Esophagus muscularis mucosa (tissue), 4 donors: Measurements from ENCODE around the gene PCSK6. TPM values are rescaled to one million over a fixed set of nuclear protein-coding genes. Genes with fewer than 3 reads are reported as not detected.
A peak's percentile ranks its signal among the peaks of the same experiment; 100 is the strongest.

ENCODE experiments used
- DNase-seq: peaks from one replicate; pipeline ENCODE4 v3.0.0-alpha.2; 2017; ENCODE audit errors: extremely low spot score
- H3K27ac ChIP-seq, 4 donors: fragments of 200-600 bp; sonication (generic); replicated peaks in 1 of 4; 1 replicate in 3 of 4; 2 replicates in 1 of 4; pipeline ENCODE4 v1.5.1; 2016 to 2019; ENCODE audit warnings: mild to moderate bottlenecking in 1 of 4
- H3K27me3 ChIP-seq, 4 donors: fragments of 200-600 bp; sonication (generic); one replicate each; pipeline versions ENCODE4 v1.5.1 to v1.6.0; 2016 to 2019
- H3K36me3 ChIP-seq, 4 donors: fragments of 200-600 bp; sonication (generic); one replicate each; pipeline ENCODE4 v1.5.1; 2016 to 2019
- H3K4me1 ChIP-seq, 4 donors: fragments of 200-600 bp; sonication (generic); one replicate each; pipeline ENCODE4 v1.5.1; 2016 to 2019
- H3K4me3 ChIP-seq, 4 donors: fragments of 200-600 bp; sonication (generic); 1 replicate in 2 of 4; 2 replicates in 2 of 4; pipeline ENCODE4 v1.5.1; 2016 to 2019; ENCODE audit warnings: mild to moderate bottlenecking in 4 of 4, moderate library complexity in 1 of 4
- H3K9me3 ChIP-seq, 4 donors: fragments of 200-600 bp; sonication (generic); 1 replicate in 3 of 4; 2 replicates in 1 of 4; pipeline ENCODE4 v1.5.1; 2016 to 2019
- EP300 ChIP-seq: sonication (generic); formaldehyde crosslinking; IDR thresholded peaks from one replicate; pipeline ENCODE4 v1.6.1; 2017; ENCODE audit warnings: antibody characterized with exemption
- POLR2A ChIP-seq: fragments of 450-650 bp; IDR thresholded peaks from one replicate; pipeline ENCODE4 v1.6.1; 2017; ENCODE audit warnings: antibody characterized with exemption, moderate library complexity, mild to moderate bottlenecking, low read depth
- POLR2AphosphoS5 ChIP-seq, 2 donors: sonication (generic); formaldehyde crosslinking; IDR thresholded peaks; one replicate each; pipeline ENCODE4 v1.6.1; 2017; ENCODE audit warnings: antibody characterized with exemption in 2 of 2
- WGBS: methylation state at CpG from one replicate; pipeline ENCODE4 v1.1.5; 2018; 5-methylcytosine and 5-hydroxymethylcytosine counted together
- intact Hi-C: fragments of 100-400 bp; cut with DNase I; formaldehyde crosslinking; loops from one replicate; pipeline ENCODE4 v1.15.1; 2023
- total RNA-seq, 4 donors: library from RNA; depleted of rRNA; stranded (reverse); fragments of >200 nt; gene quantifications; one replicate each; pipeline versions ENCODE4 v1.1.0 to v1.2.1, GENCODE V29; 2016
- TF ChIP-seq, protein P1 (sequence below), 3 experiments: fragments of 200-600 bp in 2 of 3; fragments of 450-650 bp in 1 of 3; sonication (generic) in 2 of 3; IDR thresholded peaks; one replicate each; pipeline ENCODE4 v1.5.1; 2017 to 2019; ENCODE audit warnings: antibody characterized with exemption in 3 of 3, mild to moderate bottlenecking in 2 of 3, moderate library complexity in 1 of 3

PCSK6 gene
- total RNA-seq, 4 donors from 2014 or later: 13.6 to 24.1 (median 15.3) TPM

DNA sequence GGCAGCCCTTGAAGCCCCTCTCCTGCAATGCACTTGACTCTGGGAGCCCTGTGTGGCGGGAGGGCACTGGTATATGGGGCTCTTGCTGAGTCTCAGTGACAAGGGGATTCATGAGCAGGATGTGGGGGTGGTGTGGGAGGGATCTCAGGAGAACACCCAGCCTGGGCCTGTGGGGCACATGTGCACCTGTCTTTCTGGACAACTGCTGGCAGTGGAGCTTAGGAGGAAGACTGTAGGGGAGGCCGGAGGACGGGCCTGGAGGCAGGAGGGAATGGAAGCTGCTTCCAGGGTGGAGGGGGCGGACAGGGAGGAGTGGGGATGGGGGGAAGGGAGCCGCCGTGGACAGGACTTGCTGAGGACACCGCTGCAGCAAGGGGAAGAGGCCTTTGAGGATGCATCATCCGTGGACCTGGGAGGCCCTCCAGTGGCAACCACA lies 183.7 kb downstream of the PCSK6 start:
- WGBS: 81% methylated on average over 8 of the region's 8 CpGs
- TF ChIP-seq, protein P1, sequence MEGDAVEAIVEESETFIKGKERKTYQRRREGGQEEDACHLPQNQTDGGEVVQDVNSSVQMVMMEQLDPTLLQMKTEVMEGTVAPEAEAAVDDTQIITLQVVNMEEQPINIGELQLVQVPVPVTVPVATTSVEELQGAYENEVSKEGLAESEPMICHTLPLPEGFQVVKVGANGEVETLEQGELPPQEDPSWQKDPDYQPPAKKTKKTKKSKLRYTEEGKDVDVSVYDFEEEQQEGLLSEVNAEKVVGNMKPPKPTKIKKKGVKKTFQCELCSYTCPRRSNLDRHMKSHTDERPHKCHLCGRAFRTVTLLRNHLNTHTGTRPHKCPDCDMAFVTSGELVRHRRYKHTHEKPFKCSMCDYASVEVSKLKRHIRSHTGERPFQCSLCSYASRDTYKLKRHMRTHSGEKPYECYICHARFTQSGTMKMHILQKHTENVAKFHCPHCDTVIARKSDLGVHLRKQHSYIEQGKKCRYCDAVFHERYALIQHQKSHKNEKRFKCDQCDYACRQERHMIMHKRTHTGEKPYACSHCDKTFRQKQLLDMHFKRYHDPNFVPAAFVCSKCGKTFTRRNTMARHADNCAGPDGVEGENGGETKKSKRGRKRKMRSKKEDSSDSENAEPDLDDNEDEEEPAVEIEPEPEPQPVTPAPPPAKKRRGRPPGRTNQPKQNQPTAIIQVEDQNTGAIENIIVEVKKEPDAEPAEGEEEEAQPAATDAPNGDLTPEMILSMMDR (IDR thresholded peaks at IDR 0.05): no peak
- TF ChIP-seq POLR2A (no peak), POLR2AphosphoS5 (IDR thresholded peaks at IDR 0.05) (no peak), EP300 (no peak)
- no peaks in the 10 kb centered on the region for H3K4me1 ChIP-seq
- peaks cover 0 to 4% (median 0%) of the 10 kb centered on the region in 4 donors for H3K36me3 ChIP-seq
- H3K27me3 ChIP-seq: peaks cover 0 to 43% (median 0%) of the 10 kb centered on the region in 4 donors
- no peaks in the 10 kb centered on the region for H3K9me3 ChIP-seq
- DNase-seq: no peak
- no peak overlapping the region for H3K4me3 ChIP-seq
- H3K27ac ChIP-seq: no peak overlapping the region
- intact Hi-C loops: no loop called here

DNA sequence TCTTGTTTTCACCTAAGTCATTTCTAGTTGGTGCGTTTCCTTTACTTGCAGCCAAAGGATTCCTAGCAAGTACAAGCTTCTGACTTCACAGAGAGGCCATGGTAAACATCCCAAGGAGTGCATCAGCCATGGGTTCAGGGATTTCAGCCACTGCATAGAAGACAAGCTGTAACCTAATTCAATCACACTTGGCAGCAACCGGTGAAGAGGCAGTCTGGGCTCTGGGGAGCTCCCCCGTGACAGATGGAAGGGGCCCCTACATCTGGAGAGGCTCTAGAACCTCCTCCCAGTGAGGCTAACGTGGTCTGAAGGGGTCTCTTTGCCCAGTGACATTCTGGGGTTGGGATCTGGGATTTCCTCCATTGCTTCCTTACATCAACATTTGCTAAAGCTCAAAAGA lies 186.1 kb downstream of the PCSK6 start:
- 70% methylated on average over 4 of the region's 4 CpGs for WGBS
- intact Hi-C loops: loop anchor here (5.0 kb wide), 1 partner anchor 194 kb away; no protein-coding TSS in a partner anchor

DNA sequence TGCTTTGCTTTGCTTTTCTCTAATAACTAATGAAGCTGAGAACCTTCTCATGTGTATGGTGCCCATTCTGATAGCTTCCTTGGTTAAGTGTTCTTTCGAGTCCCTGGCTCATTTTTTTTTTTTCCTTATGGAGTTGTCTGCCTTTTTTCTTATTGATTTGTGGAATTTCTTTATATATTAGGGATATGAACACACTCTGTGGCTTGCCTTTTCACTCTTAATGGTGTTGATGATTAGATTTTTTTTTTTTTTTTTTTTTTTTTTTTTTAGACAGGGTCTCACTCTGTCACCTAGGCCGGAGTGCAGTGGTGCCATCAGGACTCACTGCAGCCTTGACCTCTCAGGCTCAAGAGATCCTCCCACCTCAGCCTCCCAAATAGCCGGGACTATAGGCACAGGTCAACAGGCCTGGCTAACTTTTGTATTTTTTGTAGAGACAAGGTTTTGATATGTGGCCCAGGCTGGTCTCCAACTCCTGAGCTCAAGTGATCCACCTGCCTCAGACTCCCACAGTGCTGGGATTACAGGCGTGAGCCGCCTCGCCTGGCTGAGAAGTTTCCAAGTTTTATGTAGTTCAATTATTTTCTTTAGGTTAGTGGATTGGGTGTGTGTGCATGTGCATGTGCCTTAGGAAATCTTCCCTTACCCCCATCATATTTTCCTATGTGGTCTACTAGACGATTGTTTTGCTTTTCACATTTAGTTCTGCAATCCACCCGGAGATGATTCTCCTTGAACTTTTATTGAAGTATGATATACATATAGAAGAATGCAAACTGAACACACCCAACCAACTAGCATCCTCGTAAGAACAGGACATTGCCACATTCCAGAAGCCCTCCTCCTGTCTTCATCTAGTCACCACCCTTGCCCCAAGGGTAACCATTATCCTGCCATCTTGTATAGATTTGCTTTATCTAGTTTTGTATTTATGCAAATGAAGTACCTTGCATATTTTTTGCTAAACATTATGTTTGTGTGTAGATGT lies 192.8 kb downstream of the PCSK6 start:
- Histone ChIP-seq H3K4me1 (peaks cover 26 to 38% (median 36%) of the 10 kb centered on the region in 4 donors), H3K4me3 (peak overlapping the region in 1 of 4 donors; percentile 98), H3K27ac (peak overlapping the region in 1 of 4 donors; percentile 92), H3K36me3 (no peaks in the 10 kb centered on the region), H3K27me3 (no peaks in the 10 kb centered on the region), H3K9me3 (no peaks in the 10 kb centered on the region)
- 84% methylated on average over 9 of the region's 9 CpGs for WGBS
- intact Hi-C loops: loop anchor here (5.0 kb wide), 1 partner anchor 346 kb away; no protein-coding TSS in a partner anchor
- no peak for DNase-seq
- TF ChIP-seq POLR2A (no peak), EP300 (no peak), POLR2AphosphoS5 (IDR thresholded peaks at IDR 0.05) (no peak)
- TF ChIP-seq, protein P1 (IDR thresholded peaks at IDR 0.05): no peak

More for the DNA sequence above, 186.1 kb downstream of the PCSK6 start:
- no peaks in the 10 kb centered on the region for H3K36me3 ChIP-seq
- H3K27ac ChIP-seq: no peak overlapping the region
- no peaks in the 10 kb centered on the region for H3K9me3 ChIP-seq
- peaks cover 0 to 19% (median 0%) of the 10 kb centered on the region in 4 donors for H3K27me3 ChIP-seq
- H3K4me1 ChIP-seq: peaks cover 0 to 5% (median 2%) of the 10 kb centered on the region in 4 donors
- DNase-seq: no peak
- TF ChIP-seq, protein P1 (IDR thresholded peaks at IDR 0.05): no peak
- TF ChIP-seq POLR2AphosphoS5 (IDR thresholded peaks at IDR 0.05) (no peak), EP300 (no peak), POLR2A (no peak)
- H3K4me3 ChIP-seq: no peak overlapping the region

DNA sequence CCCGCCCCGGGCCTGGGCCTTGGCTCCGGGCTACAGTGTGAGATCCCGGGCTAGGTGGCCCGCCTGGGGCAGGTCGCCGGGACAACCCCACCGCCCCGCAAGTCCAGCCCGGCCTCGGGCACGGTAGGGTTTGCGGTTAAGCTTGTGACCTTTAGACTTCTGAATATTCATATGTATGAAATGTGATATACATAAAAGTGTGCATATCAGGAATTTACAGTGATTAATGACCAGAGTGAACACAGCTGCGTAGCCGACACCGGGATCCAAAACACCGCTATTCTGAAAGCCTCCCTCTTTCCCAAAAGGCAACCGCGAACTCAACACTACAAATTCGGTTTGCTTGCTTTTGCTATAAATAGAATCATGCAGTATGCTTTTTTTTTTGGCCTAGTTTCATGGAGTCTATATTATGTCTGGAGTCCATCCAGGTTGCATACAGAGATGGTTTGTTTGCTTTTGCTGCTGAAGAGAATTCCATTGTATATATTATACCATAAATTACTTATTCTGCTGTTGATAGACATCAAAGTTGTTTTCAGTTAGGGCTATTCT lies 193.8 kb downstream of the PCSK6 start:
- Histone ChIP-seq H3K27ac (peak overlapping the region; percentile 92 to 98 (median 94)), H3K4me3 (peak overlapping the region; percentile 71 to 98 (median 92)), H3K36me3 (peaks cover 0 to 4% (median 1%) of the 10 kb centered on the region in 4 donors), H3K4me1 (peaks cover 26 to 39% (median 38%) of the 10 kb centered on the region in 4 donors), H3K9me3 (no peaks in the 10 kb centered on the region), H3K27me3 (no peaks in the 10 kb centered on the region)
- no peak for TF ChIP-seq POLR2AphosphoS5 (IDR thresholded peaks at IDR 0.05)
- TF ChIP-seq EP300: no peak
- no peak for TF ChIP-seq POLR2A
- TF ChIP-seq, protein P1 (IDR thresholded peaks at IDR 0.05): no peak
- DNase-seq: no peak
- 2% methylated on average over 20 of the region's 20 CpGs for WGBS
- intact Hi-C loops: loop anchor here (5.0 kb wide), 1 partner anchor 347 kb away; no protein-coding TSS in a partner anchor
